Measurements from ENCODE around the gene PLEKHG3. TPM values are rescaled to one million over a fixed set of nuclear protein-coding genes. Genes with fewer than 3 reads are reported as not detected.

PLEKHG3 gene
- total RNA-seq, 1 experiment from 2014 or later, result 75.3 TPM

- TF ChIP-seq AFF4 (CRISPR knock-in tag; IDR thresholded peaks at IDR 0.05; ENCODE audit: borderline replicate concordance), result no peak
Observed at GRCh38 chr14:64761441-64762043, 57.3 kb downstream of the PLEKHG3 start (continued).

- H3K4me1 Mint-ChIP-seq, result peaks cover 60% of the 10 kb centered on the region
- DNase-seq (ENCODE audit: low spot score) (no peak), ATAC-seq (no peak)
- H3K27me3 Mint-ChIP-seq (ENCODE audit: low read depth), result peaks cover 18% of the 10 kb centered on the region
- no peak overlapping the region for H3K4me3 Mint-ChIP-seq
- ChIA-PET POLR2A (interaction anchor here (0.9 kb wide), 1 partner anchor 258 kb away, joined by 5 read pairs; no protein-coding TSS in a partner anchor), CTCF (interaction anchor here (0.6 to 2.1 kb wide), 22 partner anchors 9 to 222 kb away, joined by 3 to 13 read pairs (median 4); partner anchors contain the start of gene HSPA2)
- H3K9me3 Mint-ChIP-seq, result no peaks in the 10 kb centered on the region
- H3K27ac Mint-ChIP-seq, result no peak overlapping the region
- no peaks in the 10 kb centered on the region for H3K36me3 Mint-ChIP-seq
- TF ChIP-seq STAT6 (CRISPR knock-in tag; conservative IDR thresholded peaks at IDR 0.05; ENCODE audit: low read depth), result no peak
- TF ChIP-seq ZNF532 (CRISPR knock-in tag; IDR thresholded peaks at IDR 0.05; ENCODE audit: borderline replicate concordance), result no peak
- TF ChIP-seq E2F4 (CRISPR knock-in tag; IDR thresholded peaks at IDR 0.05; ENCODE audit: borderline replicate concordance, low read depth), result no peak
- TF ChIP-seq TCF7 (CRISPR knock-in tag; IDR thresholded peaks at IDR 0.05; ENCODE audit: low read depth), result no peak
- no peak for TF ChIP-seq ATF6 (CRISPR knock-in tag; IDR thresholded peaks at IDR 0.05)
- TF ChIP-seq ZNF232 (CRISPR knock-in tag; IDR thresholded peaks at IDR 0.05), result no peak
- no peak for TF ChIP-seq SP1 (CRISPR knock-in tag; conservative IDR thresholded peaks at IDR 0.05)
- no peak for TF ChIP-seq GTF2I (CRISPR knock-in tag; conservative IDR thresholded peaks at IDR 0.05)
- no peak for TF ChIP-seq TEAD1 (CRISPR knock-in tag; IDR thresholded peaks at IDR 0.05)
- no peak for TF ChIP-seq RORB (CRISPR knock-in tag; IDR thresholded peaks at IDR 0.05)
- TF ChIP-seq TP53 (CRISPR knock-in tag; IDR thresholded peaks at IDR 0.05), result no peak
- TF ChIP-seq EMX1 (CRISPR knock-in tag; IDR thresholded peaks at IDR 0.05), result no peak
- no peak for TF ChIP-seq JAZF1 (CRISPR knock-in tag; IDR thresholded peaks at IDR 0.05)
- TF ChIP-seq ZNF121 (CRISPR knock-in tag; IDR thresholded peaks at IDR 0.05), result no peak
- no peak for TF ChIP-seq MXD4 (CRISPR knock-in tag; IDR thresholded peaks at IDR 0.05; ENCODE audit: borderline replicate concordance)
- TF ChIP-seq E2F5 (CRISPR knock-in tag; IDR thresholded peaks at IDR 0.05), result no peak
Observed at GRCh38 chr14:64762044-64763034, 58.1 kb downstream of the PLEKHG3 start.

All from WTC11 (cell line).